DND-41 (cell line): ENCODE measurements around the gene PRRX1.

Experiments
- ATAC-seq: fragments of 200-7000 bp; cut with Tn5 transposase; 3 replicates; pipeline ENCODE4 v1.9.1; 2021; ENCODE audit warnings: low read depth; ENCODE audit not compliant: insufficient read depth
- DNase-seq: peaks from one replicate; pipeline ENCODE4 v3.0.0-alpha.2; 2020
- H2AFZ ChIP-seq: 2 replicates; pipeline ENCODE4 v1.6.0; 2012; ENCODE audit warnings: low read depth, low read length
- H3K27ac ChIP-seq: 2 replicates; pipeline ENCODE4 v1.5.1; 2012; ENCODE audit warnings: low read length, inconsistent platforms
- H3K27me3 ChIP-seq: fragments of 200-600 bp; sonication (generic); 2 replicates; pipeline ENCODE4 v1.6.0; 2012; ENCODE audit warnings: low read length, mild to moderate bottlenecking, inconsistent platforms; ENCODE audit not compliant: insufficient read depth, poor library complexity
- H3K36me3 ChIP-seq: 2 replicates; pipeline ENCODE4 v1.5.1; 2012; ENCODE audit warnings: low read length, inconsistent platforms; ENCODE audit not compliant: insufficient read depth
- H3K4me1 ChIP-seq: 2 replicates; pipeline ENCODE4 v1.5.1; 2012; ENCODE audit warnings: mild to moderate bottlenecking, low read length; ENCODE audit not compliant: insufficient read depth
- H3K4me2 ChIP-seq: 2 replicates; pipeline ENCODE4 v1.6.0; 2012; ENCODE audit warnings: mild to moderate bottlenecking, moderate library complexity, low read length, inconsistent platforms; ENCODE audit not compliant: insufficient read depth
- H3K4me3 ChIP-seq, 2 experiments: fragments of 200-600 bp in 1 of 2; shearing (Covaris generic) in 1 of 2; 2 replicates each; pipeline ENCODE4 v1.5.1; 2012 to 2016; ENCODE audit warnings: inconsistent platforms in 2 of 2, low read length in 2 of 2, mild to moderate bottlenecking in 2 of 2, low read depth in 1 of 2, moderate library complexity in 1 of 2
- H3K79me2 ChIP-seq: 2 replicates; pipeline ENCODE4 v1.6.0; 2012; ENCODE audit warnings: low read length, inconsistent platforms; ENCODE audit not compliant: insufficient read depth
- H3K9ac ChIP-seq: 2 replicates; pipeline ENCODE4 v1.6.0; 2012; ENCODE audit warnings: low read depth, mild to moderate bottlenecking, inconsistent platforms, low read length, moderate library complexity
- H3K9me3 ChIP-seq: 2 replicates; pipeline ENCODE4 v1.5.1; 2012; ENCODE audit warnings: low read length, moderate library complexity, mild to moderate bottlenecking, inconsistent platforms; ENCODE audit not compliant: insufficient read depth, severe bottlenecking
- H4K20me1 ChIP-seq: 2 replicates; pipeline ENCODE4 v1.6.0; 2012; ENCODE audit warnings: low read length; ENCODE audit not compliant: insufficient read depth
- CTCF ChIP-seq: IDR thresholded peaks from 2 replicates; pipeline ENCODE4 v1.5.1; 2012; ENCODE audit warnings: borderline replicate concordance, low read length, moderate library complexity, mild to moderate bottlenecking; ENCODE audit not compliant: poor library complexity, severe bottlenecking; ENCODE audit errors: extremely low read depth
- EZH2 ChIP-seq: IDR thresholded peaks from 3 replicates; pipeline ENCODE4 v1.6.1; 2012; ENCODE audit warnings: borderline replicate concordance, low read depth, mild to moderate bottlenecking, moderate library complexity, low read length, inconsistent platforms; ENCODE audit not compliant: severe bottlenecking

The PRRX1 gene

GRCh38 chr1:170619241-170620028 is 44.5 kb upstream of the PRRX1 start:
- DNase-seq = no peak
- Histone ChIP-seq H3K9ac (no peak overlapping the region), H3K4me3 (no peak overlapping the region), H4K20me1 (no peaks in the 10 kb centered on the region), H3K79me2 (no peaks in the 10 kb centered on the region), H2AFZ (no peak overlapping the region), H3K4me1 (no peaks in the 10 kb centered on the region), H3K9me3 (peaks cover 2% of the 10 kb centered on the region), H3K36me3 (no peaks in the 10 kb centered on the region), H3K27ac (no peak overlapping the region), H3K4me2 (no peak overlapping the region), H3K27me3 (no peaks in the 10 kb centered on the region)
- no peak for ATAC-seq
- no peak for TF ChIP-seq CTCF

GRCh38 chr1:170620164-170620563 is 43.8 kb upstream of the PRRX1 start:
- H3K9me3 ChIP-seq = no peaks in the 10 kb centered on the region

GRCh38 chr1:170623171-170623570 is 40.8 kb upstream of the PRRX1 start:
- no peak for ATAC-seq
- no peaks in the 10 kb centered on the region for H3K79me2 ChIP-seq
- H3K27ac ChIP-seq = no peak overlapping the region
- no peaks in the 10 kb centered on the region for H3K4me1 ChIP-seq
- no peak overlapping the region for H2AFZ ChIP-seq
- no peak overlapping the region for H3K4me3 ChIP-seq
- H3K36me3 ChIP-seq = no peaks in the 10 kb centered on the region
- no peak overlapping the region for H3K4me2 ChIP-seq
- H3K9me3 ChIP-seq = no peaks in the 10 kb centered on the region
- no peaks in the 10 kb centered on the region for H4K20me1 ChIP-seq
- TF ChIP-seq EZH2 = no peak
- H3K9ac ChIP-seq = no peak overlapping the region
- DNase-seq = no peak
- H3K27me3 ChIP-seq = no peaks in the 10 kb centered on the region

More at GRCh38 chr1:170620164-170620563, 43.8 kb upstream of the PRRX1 start:
- Histone ChIP-seq H3K36me3 (no peaks in the 10 kb centered on the region), H3K27me3 (no peaks in the 10 kb centered on the region), H4K20me1 (no peaks in the 10 kb centered on the region), H3K27ac (no peak overlapping the region), H3K4me2 (no peak overlapping the region), H3K4me1 (no peaks in the 10 kb centered on the region), H3K79me2 (no peaks in the 10 kb centered on the region), H3K9ac (no peak overlapping the region), H2AFZ (no peak overlapping the region), H3K4me3 (no peak overlapping the region)
- DNase-seq = no peak
- no peak for ATAC-seq
- TF ChIP-seq EZH2 (no peak), CTCF (no peak)

- H3K36me3 ChIP-seq = no peaks in the 10 kb centered on the region
- H2AFZ ChIP-seq = no peak overlapping the region
- no peaks in the 10 kb centered on the region for H3K79me2 ChIP-seq
- TF ChIP-seq EZH2 (no peak), CTCF (no peak)
- no peaks in the 10 kb centered on the region for H3K9me3 ChIP-seq
- H3K9ac ChIP-seq = no peak overlapping the region
- no peak overlapping the region for H3K27ac ChIP-seq
- DNase-seq (no peak), ATAC-seq (no peak)
- no peaks in the 10 kb centered on the region for H4K20me1 ChIP-seq
- no peak overlapping the region for H3K4me3 ChIP-seq
- no peaks in the 10 kb centered on the region for H3K4me1 ChIP-seq
- H3K27me3 ChIP-seq = no peaks in the 10 kb centered on the region
- no peak overlapping the region for H3K4me2 ChIP-seq
Observed at GRCh38 chr1:170624146-170624545, 39.8 kb upstream of the PRRX1 start.
